ENCODE measurements around the gene KIF18B. TPM values are rescaled to one million over a fixed set of nuclear protein-coding genes. Genes with fewer than 3 reads are reported as not detected.

The KIF18B gene
- total and polyA plus RNA-seq, 2 donors (not counting 3 experiments of a cell fraction or from before 2014, with no cell fraction given), result 24.5 to 50.3 TPM

DNA sequence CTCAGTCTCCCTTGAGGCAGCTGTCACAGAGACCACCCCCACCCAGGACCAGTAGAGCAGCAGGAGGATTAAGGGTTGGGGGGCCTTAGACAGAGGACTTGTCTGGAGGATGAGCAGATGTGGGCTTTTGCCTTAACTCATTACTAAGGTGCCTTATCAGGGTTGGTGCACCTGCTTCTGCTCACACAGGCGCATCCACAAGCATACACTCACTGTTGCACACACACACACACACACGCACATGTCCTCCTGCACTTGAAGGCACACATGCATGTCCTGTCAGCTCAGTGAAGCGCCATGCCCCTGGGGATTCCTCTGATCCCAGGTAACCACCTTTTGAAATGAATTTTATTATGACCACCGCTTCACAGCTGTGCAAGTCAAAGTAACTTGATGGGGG is 33.4 kb downstream of the KIF18B start:
- ChIA-PET POLR2A (no interaction called here), CTCF (interaction anchor here (1.8 to 9.4 kb wide), 3 partner anchors 14 to 221 kb away, joined by 7 to 94 read pairs (median 28); partner anchors contain the start of genes ACBD4 and EFTUD2)
- no peak overlapping the region for H3K27ac ChIP-seq (ENCODE audit: insufficient read depth, low read depth, low read length)
- no peaks in the 10 kb centered on the region for H3K36me3 ChIP-seq (ENCODE audit: control insufficient read depth in 2 of 2, extremely low read depth in 1 of 2, insufficient read depth in 2 of 2, low read length in 2 of 2)
- no peak overlapping the region for H3K4me3 ChIP-seq (replicated peaks in 1 of 3; ENCODE audit: insufficient read depth in 1 of 3, low read depth in 1 of 3, low read length in 3 of 3)
- intact Hi-C loops (cut with micrococcal nuclease) (no loop called here), dilution Hi-C loops (cut with MboI; ENCODE audit: extremely low pct_ligation_motif_present, low sequenced_read_pairs) (no loop called here)
- FAIRE-seq (no peak), DNase-seq (ENCODE audit: low read depth, low spot score) (no peak)
- H4K20me1 ChIP-seq (replicated peaks; ENCODE audit: control insufficient read depth, extremely low read depth, insufficient read depth, low read length), result no peaks in the 10 kb centered on the region
- H3K27me3 ChIP-seq (ENCODE audit: control insufficient read depth in 2 of 2, insufficient read depth in 2 of 2, low read length in 2 of 2), result no peaks in the 10 kb centered on the region
- no peaks in the 10 kb centered on the region for H3K79me2 ChIP-seq (ENCODE audit: control insufficient read depth, insufficient read depth, low read length)
- H2AFZ ChIP-seq (ENCODE audit: low read depth, low read length), result no peak overlapping the region
- no TSS peak for BruUV-seq (replicated peaks)
- no peaks in the 10 kb centered on the region for H3K9me1 ChIP-seq (replicated peaks; ENCODE audit: control insufficient read depth, extremely low read depth, insufficient read depth, low read length)
- H3K9ac ChIP-seq (replicated peaks; ENCODE audit: extremely low read depth, insufficient read depth, low read length), result no peak overlapping the region
- H3K4me1 ChIP-seq (ENCODE audit: control insufficient read depth, extremely low read depth, insufficient read depth, low read length), result peaks cover 12% of the 10 kb centered on the region
- H3K9me3 ChIP-seq (replicated peaks; ENCODE audit: control insufficient read depth, insufficient read depth, low read length), result no peaks in the 10 kb centered on the region
- TF ChIP-seq POLR2AphosphoS5 (IDR thresholded peaks at IDR 0.05; ENCODE audit: insufficient read depth, low read depth, low read length) (no peak), CTCF (IDR thresholded peaks at IDR 0.05; ENCODE audit: extremely low read depth in 1 of 2, insufficient read depth in 1 of 2, low read depth in 1 of 2, low read length in 2 of 2) (no peak), GATA2 (IDR thresholded peaks at IDR 0.05; ENCODE audit: insufficient read depth, insufficient read length, low read depth, low read length) (no peak), MYC (IDR thresholded peaks at IDR 0.05; ENCODE audit: low read depth, low read length) (no peak), MAX (IDR thresholded peaks at IDR 0.05; ENCODE audit: insufficient read depth, insufficient read length) (no peak), EZH2 (IDR thresholded peaks at IDR 0.05; ENCODE audit: borderline replicate concordance, low read depth, low read length, severe bottlenecking) (no peak), FOS (IDR thresholded peaks at IDR 0.05; ENCODE audit: borderline replicate concordance, insufficient read depth, low read length) (no peak), JUN (IDR thresholded peaks at IDR 0.05; ENCODE audit: borderline replicate concordance, insufficient read depth, insufficient read length, low read depth) (no peak), POLR2A (IDR thresholded peaks at IDR 0.05; ENCODE audit: low read depth, low read length) (no peak)
- no peak overlapping the region for H3K4me2 ChIP-seq (ENCODE audit: insufficient read depth, low read length)

All from endothelial cell of umbilical vein (primary cell).